GM21737 (cell line): ENCODE results near the gene CPT1B.
A peak's percentile ranks its signal among the peaks of the same experiment; 100 is the strongest.

ENCODE experiments used
- ATAC-seq: cut with Tn5 transposase; IDR thresholded peaks from one replicate; pipeline ENCODE4 v1.9.1; 2021; ENCODE audit warnings: mild to moderate bottlenecking, moderate library complexity; ENCODE audit not compliant: unreplicated experiment

The CPT1B gene

GRCh38 chr22:50571264-50572175, 6.7 kb downstream of the CPT1B start:
- no peak for ATAC-seq

GRCh38 chr22:50570861-50571260, 7.4 kb downstream of the CPT1B start:
- ATAC-seq: no peak

DNA sequence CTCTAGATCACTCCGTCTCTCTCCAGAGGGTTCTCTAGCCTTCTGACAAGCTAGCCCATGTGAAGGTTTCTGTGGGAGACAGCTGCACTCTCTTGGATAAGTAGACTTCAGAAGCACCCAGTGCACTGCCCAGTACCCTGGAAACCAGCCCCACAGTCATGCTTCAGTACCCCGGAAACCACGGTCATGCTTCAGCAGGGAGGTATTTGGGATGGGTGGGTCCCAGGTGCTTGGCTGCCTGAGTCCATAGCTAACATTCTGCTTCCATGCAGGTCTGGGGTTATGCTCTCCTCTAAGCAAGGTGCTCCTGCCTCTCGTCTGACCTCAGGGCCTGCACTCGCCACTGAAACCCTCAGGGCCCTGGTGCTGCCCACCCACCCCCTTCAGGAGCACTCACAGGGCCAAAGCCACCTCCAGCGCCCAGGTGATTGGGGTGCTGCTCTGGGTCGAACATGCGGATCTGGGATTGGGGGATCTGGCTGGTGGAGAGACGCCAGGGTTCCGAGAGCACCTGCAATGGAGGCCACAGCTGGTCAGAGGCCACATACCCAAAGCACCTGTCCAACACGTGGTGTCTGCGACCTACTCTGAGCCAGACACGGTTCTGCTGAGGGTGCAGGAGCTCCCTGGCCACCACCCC, 8.2 kb downstream of the CPT1B start:
- ATAC-seq: no peak

DNA sequence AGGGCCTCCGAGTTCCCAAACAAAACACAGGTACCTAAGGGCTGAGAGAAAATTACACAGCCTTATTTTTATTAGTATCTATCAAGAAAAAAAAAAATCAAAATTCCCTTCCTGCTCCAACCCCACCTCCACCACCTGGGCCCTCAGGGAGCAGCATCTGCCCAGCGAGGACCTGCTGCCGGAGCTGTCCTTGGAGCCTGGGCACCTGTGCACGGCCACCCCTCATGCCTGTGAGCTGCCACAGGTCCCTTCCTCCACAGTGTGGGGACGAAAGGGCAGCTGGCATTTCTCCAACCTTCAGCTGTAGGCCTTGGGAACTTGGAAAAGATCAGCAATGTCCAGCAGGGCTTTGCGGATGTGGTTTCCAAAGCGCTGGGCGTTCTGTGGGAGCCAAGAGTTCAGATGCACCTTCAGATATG, 9.2 kb downstream of the CPT1B start:
- ATAC-seq: no peak

DNA sequence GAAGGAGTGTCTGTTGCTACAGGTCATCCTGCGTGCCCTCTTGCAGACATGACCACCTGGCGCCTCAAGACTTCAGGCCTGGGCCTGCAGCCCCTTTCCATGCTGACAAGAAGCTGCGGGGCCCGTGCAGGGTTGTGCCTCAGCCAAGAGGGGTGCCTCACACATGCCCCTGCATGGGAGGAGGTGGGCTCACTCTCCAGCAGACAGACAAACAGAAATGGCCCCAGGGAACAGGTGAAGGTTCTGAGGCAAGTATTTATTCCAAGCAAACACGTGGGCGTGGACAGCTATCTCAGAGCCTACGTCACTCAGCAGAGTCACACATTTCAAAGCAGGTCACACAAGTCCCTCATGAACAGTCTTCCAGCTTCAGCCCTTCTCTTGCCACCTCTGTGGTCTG, 9.6 kb downstream of the CPT1B start:
- ATAC-seq: no peak

GRCh38 chr22:50567721-50568252, 10.4 kb downstream of the CPT1B start:
- no peak for ATAC-seq

DNA sequence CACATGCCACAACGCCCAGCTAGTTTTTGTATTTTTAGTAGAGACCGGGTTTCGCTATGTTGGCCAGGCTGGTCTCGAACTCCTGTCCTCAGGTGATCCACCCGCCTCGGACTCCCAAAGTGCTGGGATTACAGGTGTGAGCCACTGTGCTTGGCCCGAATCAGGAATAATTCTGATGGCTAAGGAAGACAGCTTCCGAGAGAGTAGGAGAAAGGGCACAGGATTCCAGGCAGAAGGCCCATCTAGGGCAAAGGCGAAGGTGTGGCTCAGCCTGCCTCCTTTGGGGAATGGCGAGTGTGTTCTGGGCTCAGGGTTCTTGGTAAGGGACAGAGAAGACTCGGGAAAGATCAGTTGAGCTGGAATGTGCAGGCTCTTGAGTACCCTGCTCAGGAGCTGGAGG, 13.9 kb downstream of the CPT1B start:
- no peak for ATAC-seq

- ATAC-seq: no peak
These were observed 14.6 kb downstream of the CPT1B start for GRCh38 chr22:50563413-50564160.

GRCh38 chr22:50562523-50563412, 15.5 kb downstream of the CPT1B start, which contains the start of gene SYCE3:
Gene SYCE3 (minus strand): TSS chr22:50562919. CDS start chr22:50556405, 6,514 bp downstream.
- peak; percentile 88 for ATAC-seq

- no peak for ATAC-seq
These were observed 16.5 kb downstream of the CPT1B start for GRCh38 chr22:50561401-50562358.

DNA sequence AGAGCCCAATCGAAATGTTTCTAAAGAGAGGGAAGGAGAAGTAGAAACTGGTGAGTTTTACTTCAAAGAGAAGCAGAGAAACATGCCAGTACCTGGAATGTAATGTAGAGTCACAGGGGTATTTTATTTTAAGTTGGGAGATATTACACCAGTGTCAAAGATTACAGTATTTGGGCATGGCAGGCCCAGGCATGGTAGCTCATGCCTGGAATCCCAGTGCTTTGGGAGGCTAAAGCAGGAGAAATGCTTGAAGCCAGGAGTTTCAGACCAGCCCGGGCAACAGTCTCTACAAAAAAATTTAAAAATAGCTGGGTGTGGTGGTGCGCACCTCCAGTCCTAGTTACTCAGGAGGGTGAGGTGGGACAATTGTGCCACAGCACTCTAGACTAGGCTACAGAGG, 18.2 kb downstream of the CPT1B start:
- no peak for ATAC-seq

DNA sequence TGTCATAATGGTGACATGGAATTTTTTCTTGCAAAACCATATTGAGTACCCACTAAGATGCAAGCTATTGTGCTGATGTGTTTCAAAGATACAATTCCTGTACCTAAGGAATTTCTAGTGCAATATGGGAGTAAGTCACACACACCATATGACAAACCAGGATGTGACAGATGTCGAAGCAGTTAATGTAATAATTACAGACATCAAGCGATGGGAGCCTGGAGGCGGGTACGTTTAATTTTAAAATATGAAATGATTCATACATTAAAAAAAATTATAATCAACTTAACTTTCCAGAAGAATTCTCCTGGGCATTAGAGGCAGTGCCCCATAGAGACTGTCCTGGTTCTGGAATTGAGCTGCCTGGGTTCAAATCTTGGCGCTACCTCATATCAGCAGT, 21.5 kb downstream of the CPT1B start:
- ATAC-seq: no peak

GRCh38 chr22:50553310-50553709, 24.9 kb downstream of the CPT1B start:
- no peak for ATAC-seq

- ATAC-seq: no peak
These were observed 27.0 kb downstream of the CPT1B start for GRCh38 chr22:50551160-50551752.

DNA sequence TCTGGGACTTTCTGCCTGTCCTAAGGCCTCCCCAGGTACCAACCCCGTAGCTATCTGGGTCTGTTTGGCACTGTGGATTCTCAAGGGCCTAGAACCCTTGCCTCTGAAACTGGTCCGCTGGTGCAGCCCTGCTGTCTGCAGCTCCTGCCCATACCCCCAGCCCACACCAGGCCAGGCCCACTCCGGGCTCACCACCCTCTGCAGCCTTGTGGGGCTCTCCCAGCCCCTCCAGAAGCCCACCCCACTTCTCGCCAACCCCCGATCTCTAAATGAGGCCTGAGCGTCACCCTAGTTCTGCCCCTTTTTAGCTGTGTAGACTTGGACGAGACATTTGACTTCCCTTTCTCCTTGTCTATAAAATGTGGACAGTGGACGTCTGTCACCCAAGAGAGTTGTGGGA, 27.8 kb downstream of the CPT1B start:
- ATAC-seq: no peak

DNA sequence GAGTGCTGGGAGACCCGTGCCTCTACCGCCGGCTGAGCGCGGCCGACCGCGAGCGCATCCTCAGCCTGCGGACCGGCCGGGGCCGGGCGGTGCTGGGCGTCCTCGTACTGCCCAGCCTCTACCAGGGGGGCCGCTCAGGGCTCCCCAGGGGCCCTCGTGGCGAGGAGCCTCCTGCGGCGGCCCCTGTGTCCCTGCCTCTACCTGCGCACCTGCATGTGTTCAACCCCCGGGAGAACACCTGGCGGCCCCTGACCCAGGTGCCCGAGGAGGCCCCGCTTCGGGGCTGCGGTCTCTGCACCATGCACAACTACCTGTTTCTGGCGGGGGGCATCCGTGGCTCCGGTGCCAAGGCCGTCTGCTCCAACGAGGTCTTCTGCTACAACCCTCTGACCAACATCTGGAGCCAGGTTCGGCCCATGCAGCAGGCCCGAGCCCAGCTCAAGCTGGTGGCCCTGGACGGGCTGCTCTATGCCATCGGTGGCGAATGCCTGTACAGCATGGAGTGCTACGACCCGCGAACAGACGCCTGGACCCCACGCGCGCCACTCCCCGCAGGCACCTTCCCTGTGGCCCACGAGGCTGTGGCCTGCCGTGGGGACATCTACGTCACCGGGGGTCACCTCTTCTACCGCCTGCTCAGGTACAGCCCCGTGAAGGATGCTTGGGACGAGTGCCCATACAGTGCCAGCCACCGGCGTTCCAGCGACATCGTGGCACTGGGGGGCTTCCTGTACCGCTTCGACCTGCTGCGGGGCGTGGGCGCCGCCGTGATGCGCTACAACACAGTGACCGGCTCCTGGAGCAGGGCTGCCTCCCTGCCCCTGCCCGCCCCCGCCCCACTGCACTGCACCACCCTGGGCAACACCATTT, 29.1 kb downstream of the CPT1B start:
- no peak for ATAC-seq

DNA sequence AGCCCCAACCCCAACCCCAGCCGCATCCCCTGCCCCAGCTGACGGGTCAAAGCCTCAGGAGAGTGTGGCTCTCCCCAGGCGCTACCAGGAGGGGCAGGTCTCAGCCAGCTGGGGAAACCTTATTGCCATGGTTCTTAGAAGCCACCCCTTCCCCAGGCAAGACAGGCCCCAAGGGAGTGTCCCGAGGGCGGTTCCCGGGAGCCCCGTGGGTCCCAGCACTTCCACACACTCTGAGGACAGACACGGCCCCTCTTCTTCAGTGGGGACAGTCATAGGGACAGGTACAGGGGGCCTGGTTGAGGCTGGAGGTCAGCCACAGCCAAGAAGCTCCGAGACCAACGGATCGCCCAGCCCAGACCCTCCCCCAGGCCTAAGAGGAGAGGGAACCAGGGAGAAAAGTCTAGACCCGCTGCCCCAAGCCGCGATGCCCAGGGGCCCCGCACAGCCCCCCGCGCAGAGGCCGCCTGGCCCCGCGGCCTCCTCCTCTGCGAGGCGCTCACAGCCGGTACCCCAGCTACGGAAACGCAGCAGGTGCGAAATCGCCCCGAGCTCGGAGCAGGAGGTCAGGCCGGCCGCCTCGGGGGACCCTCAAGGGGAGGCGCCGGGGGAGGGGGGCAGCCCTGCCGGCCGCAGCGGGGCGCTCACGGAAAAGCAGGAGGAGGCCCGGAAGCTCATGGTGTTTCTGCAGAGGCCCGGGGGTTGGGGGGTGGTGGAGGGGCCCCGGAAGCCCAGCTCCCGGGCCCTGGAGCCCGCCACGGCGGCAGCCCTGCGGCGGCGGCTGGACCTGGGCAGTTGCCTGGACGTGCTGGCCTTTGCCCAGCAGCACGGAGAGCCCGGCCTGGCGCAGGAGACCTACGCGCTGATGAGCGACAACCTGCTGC, 29.9 kb downstream of the CPT1B start:
- ATAC-seq: no peak
